ENCODE results near the gene DDX25. TPM values are rescaled to one million over a fixed set of nuclear protein-coding genes. Genes with fewer than 3 reads are reported as not detected.

The DDX25 gene
- total and polyA plus RNA-seq, 2 of the 13 experiments (the other 11 are each of a cell fraction or from before 2014, with no cell fraction given) = 0.17 to 0.29 TPM

- TF ChIP-seq U2AF1 (optimal IDR thresholded peaks at IDR 0.05; ENCODE audit: low read depth, low read length) (no peak), ZMAT3 (CRISPR knock-in tag; conservative IDR thresholded peaks at IDR 0.05) (0 out of 2 replicates have a peak, but pooled peaks have one; percentile 16), GTF3A (CRISPR knock-in tag; conservative IDR thresholded peaks at IDR 0.05) (no peak), UBTF (CRISPR knock-in tag; IDR thresholded peaks at IDR 0.05) (no peak), ELF3 (CRISPR knock-in tag; IDR thresholded peaks at IDR 0.05) (0 out of 2 replicates have a peak, but pooled peaks have one; percentile 46), ZNF597 (CRISPR knock-in tag; IDR thresholded peaks at IDR 0.05) (no peak), WIZ (CRISPR knock-in tag; IDR thresholded peaks at IDR 0.05) (peak; percentile 71; the same call in 1 of the 2 replicates), ZNF12 (CRISPR knock-in tag; IDR thresholded peaks at IDR 0.05) (peak; percentile 37; the same call in 1 of the 2 replicates), XBP1 (CRISPR knock-in tag; IDR thresholded peaks at IDR 0.05) (no peak), ZNF563 (CRISPR knock-in tag; IDR thresholded peaks at IDR 0.05) (no peak), AKAP8 (CRISPR knock-in tag; IDR thresholded peaks at IDR 0.05) (no peak), ZKSCAN5 (CRISPR knock-in tag; IDR thresholded peaks at IDR 0.05) (no peak), ZNF570 (CRISPR knock-in tag; IDR thresholded peaks at IDR 0.05; ENCODE audit: borderline replicate concordance) (no peak), LRRFIP1 (CRISPR knock-in tag; conservative IDR thresholded peaks at IDR 0.05) (no peak), SPEN (CRISPR knock-in tag; IDR thresholded peaks at IDR 0.05; ENCODE audit: low read depth) (peak; percentile 49; the same call in 1 of the 2 replicates), RXRA (CRISPR knock-in tag; IDR thresholded peaks at IDR 0.05) (no peak), MTF2 (CRISPR knock-in tag; IDR thresholded peaks at IDR 0.05; ENCODE audit: borderline replicate concordance) (no peak), ZNF83 (CRISPR knock-in tag; IDR thresholded peaks at IDR 0.05; ENCODE audit: borderline replicate concordance) (no peak), MXD4 (CRISPR knock-in tag; IDR thresholded peaks at IDR 0.05) (no peak; the same call in 1 of the 2 replicates), ZKSCAN1 (IDR thresholded peaks at IDR 0.05; ENCODE audit: low read length) (no peak), ZNF256 (CRISPR knock-in tag; conservative IDR thresholded peaks at IDR 0.05) (no peak), PTBP1 (IDR thresholded peaks at IDR 0.05; ENCODE audit: low read depth, low read length, poor library complexity, severe bottlenecking) (no peak), SRSF1 (optimal IDR thresholded peaks at IDR 0.05; ENCODE audit: low read depth, low read length) (no peak), SP1 (IDR thresholded peaks at IDR 0.05) (no peak), SP1 (CRISPR knock-in tag; IDR thresholded peaks at IDR 0.05) (no peak), PAF1 (CRISPR knock-in tag; IDR thresholded peaks at IDR 0.05) (no peak), SIN3B (IDR thresholded peaks at IDR 0.05; ENCODE audit: low read length) (no peak), FOSL2 (CRISPR knock-in tag; IDR thresholded peaks at IDR 0.05) (peak; percentile 33)
Measured at GRCh38 chr11:125902927-125903710, 1.2 kb upstream of the DDX25 start, which contains the start of gene PUS3 (continued).
